Esophagus (tissue), 2 donors: ENCODE data around the gene LIX1L. TPM values are rescaled to one million over a fixed set of nuclear protein-coding genes. Genes with fewer than 3 reads are reported as not detected.
A peak's percentile ranks its signal among the peaks of the same experiment; 100 is the strongest.

ENCODE experiments used
- H3K27ac ChIP-seq, 2 donors: one replicate each; pipeline ENCODE4 v1.5.1; 2013; ENCODE audit warnings: low read depth in 2 of 2, mild to moderate bottlenecking in 2 of 2, inconsistent platforms in 1 of 2, low read length in 1 of 2, moderate library complexity in 1 of 2
- H3K27me3 ChIP-seq, 2 donors: one replicate each; pipeline ENCODE4 v1.6.1; 2013; ENCODE audit warnings: low read length in 2 of 2, control low read depth in 1 of 2, mild to moderate bottlenecking in 1 of 2; ENCODE audit not compliant: insufficient read depth in 2 of 2, control insufficient read depth in 1 of 2
- H3K36me3 ChIP-seq, 2 donors: one replicate each; pipeline ENCODE4 v1.6.1; 2013; ENCODE audit warnings: low read length in 1 of 2; ENCODE audit not compliant: control insufficient read depth in 2 of 2, insufficient read depth in 2 of 2
- H3K4me1 ChIP-seq, 2 donors: one replicate each; pipeline ENCODE4 v1.6.1; 2013; ENCODE audit warnings: low read length in 1 of 2; ENCODE audit not compliant: control insufficient read depth in 2 of 2, insufficient read depth in 2 of 2
- H3K4me3 ChIP-seq, 2 donors: one replicate each; pipeline ENCODE4 v1.5.1; 2013; ENCODE audit warnings: low read length in 2 of 2, mild to moderate bottlenecking in 2 of 2, low read depth in 1 of 2, moderate library complexity in 1 of 2
- H3K9me3 ChIP-seq, 2 donors: one replicate each; pipeline ENCODE4 v1.6.1; 2013; ENCODE audit warnings: mild to moderate bottlenecking in 2 of 2, low read depth in 1 of 2, low read length in 1 of 2, moderate library complexity in 1 of 2; ENCODE audit not compliant: control insufficient read depth in 2 of 2, insufficient read depth in 1 of 2
- WGBS, 2 donors: extraction: QIAGEN DNeasy Blood & Tissue Kit; methylation state at CpG; one replicate each; pipeline ENCODE4 v1.1.7; 2013; 5-methylcytosine and 5-hydroxymethylcytosine counted together
- polyA plus RNA-seq, 2 donors: library from polyadenylated mRNA; stranded (reverse); fragments of 200-250 nt; gene quantifications; one replicate each; pipeline ENCODE4 v1.2.3, GENCODE V29; 2013
- donor health status: healthy with polysubstance abuse.
- donor health status: Bipolar disorder and iron deficiency.

The LIX1L gene
- polyA plus RNA-seq, 2 donors = 2.1 to 2.9 TPM

- no peaks in the 10 kb centered on the region for H3K9me3 ChIP-seq
- H3K4me1 ChIP-seq = peaks cover 7 to 23% of the 10 kb centered on the region in 2 donors
- WGBS, 2 donors = 0 to 1% methylated on average over 37 of the region's 37 CpGs
- H3K27me3 ChIP-seq = no peaks in the 10 kb centered on the region
- H3K4me3 ChIP-seq = peak within 1 kb of the TSS; percentile 64 to 74
- peak within 1 kb of the TSS; percentile 88 to 98 for H3K27ac ChIP-seq
- peaks cover 0 to 3% of the 10 kb centered on the region in 2 donors for H3K36me3 ChIP-seq
Observed at GRCh38 chr1:145964328-145965118, 6.7 kb upstream of the LIX1L start, which contains the start of the genes ANKRD34A and POLR3GL. Gene ANKRD34A, minus strand, starts transcription at chr1:145964575. Its CDS starts 2,816 bp downstream, at chr1:145961759. Gene POLR3GL, plus strand, starts transcription at chr1:145964690. Its CDS starts 10,176 bp downstream, at chr1:145974866.

DNA sequence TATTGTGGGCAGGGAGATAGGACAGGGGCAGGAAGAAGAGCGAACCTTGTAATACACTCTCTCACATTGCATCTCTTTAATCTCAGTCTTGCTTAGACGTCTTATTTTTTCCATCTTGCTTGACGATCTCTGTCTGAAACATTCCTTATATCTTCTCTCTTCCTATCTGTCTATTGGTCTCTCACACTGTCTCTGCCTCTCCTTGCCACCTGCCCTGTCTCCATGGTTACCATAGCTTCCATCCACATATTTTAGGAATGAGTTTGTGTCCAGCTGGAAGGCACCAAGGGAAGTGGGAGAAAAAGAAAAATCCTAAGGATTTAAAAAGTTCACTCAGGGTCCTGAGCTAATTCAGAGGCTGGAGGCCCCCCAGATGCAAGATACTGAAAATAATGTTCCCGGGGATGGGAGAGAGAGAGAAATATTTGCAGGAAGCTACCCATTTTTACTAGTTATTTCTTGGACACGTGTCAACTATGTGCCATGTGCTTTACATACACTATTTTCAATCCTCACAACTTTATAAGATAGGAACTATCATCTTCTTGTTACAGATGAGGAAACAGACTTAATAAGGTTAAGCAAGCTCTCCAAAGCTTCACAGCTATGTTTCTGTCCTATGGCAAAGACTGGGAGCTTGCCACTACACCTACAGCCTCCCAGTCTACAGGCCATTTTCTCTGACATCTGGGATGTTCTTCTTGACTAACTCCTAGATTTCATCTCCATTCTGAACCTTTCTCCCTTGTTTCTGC lies 5.6 kb upstream of the LIX1L start:
- Histone ChIP-seq H3K27ac (peak overlapping the region; percentile 87 to 98), H3K4me1 (peaks cover 7 to 23% of the 10 kb centered on the region in 2 donors), H3K4me3 (peak overlapping the region; percentile 64 to 74), H3K27me3 (no peaks in the 10 kb centered on the region), H3K36me3 (peaks cover 0 to 3% of the 10 kb centered on the region in 2 donors), H3K9me3 (no peaks in the 10 kb centered on the region)
- 37 to 39% methylated on average over 5 of the region's 5 CpGs for WGBS, 2 donors

- peak overlapping the region; percentile 44 to 47 for H3K4me3 ChIP-seq
- peaks cover 7 to 23% of the 10 kb centered on the region in 2 donors for H3K4me1 ChIP-seq
- 4 to 5% methylated on average over 26 to 29 of the region's 36 CpGs for WGBS, 2 donors
Observed at GRCh38 chr1:145962157-145963102, 4.6 kb upstream of the LIX1L start.

GRCh38 chr1:145961425-145962156 lies 3.8 kb upstream of the LIX1L start:
- Histone ChIP-seq H3K4me1 (peaks cover 7 to 23% of the 10 kb centered on the region in 2 donors), H3K4me3 (peak overlapping the region; percentile 44 to 47), H3K27me3 (no peaks in the 10 kb centered on the region), H3K9me3 (no peaks in the 10 kb centered on the region), H3K36me3 (no peaks in the 10 kb centered on the region), H3K27ac (peak overlapping the region; percentile 63 to 91)
- WGBS, 2 donors = 1% methylated on average over 57 of the region's 57 CpGs

More at GRCh38 chr1:145962157-145963102, 4.6 kb upstream of the LIX1L start:
- Histone ChIP-seq H3K27ac (peak overlapping the region; percentile 65 to 91), H3K27me3 (no peaks in the 10 kb centered on the region), H3K36me3 (peaks cover 0 to under 1% of the 10 kb centered on the region in 2 donors), H3K9me3 (no peaks in the 10 kb centered on the region)

DNA sequence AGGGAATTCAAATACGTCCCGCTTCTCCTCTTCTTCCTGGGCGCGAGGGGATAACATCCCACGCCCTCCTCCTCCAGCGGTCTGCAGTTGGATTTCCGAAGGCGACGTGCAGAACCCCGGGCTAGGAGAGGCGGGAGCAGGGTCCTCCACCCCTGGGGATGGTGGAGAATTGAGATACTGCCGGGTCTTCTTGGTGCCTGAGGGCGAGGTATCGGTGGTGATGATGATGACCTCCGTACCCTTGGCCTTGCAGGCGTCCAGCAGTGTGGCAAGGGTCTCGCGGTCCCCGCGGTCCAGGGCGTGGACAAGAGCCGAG lies 3.2 kb upstream of the LIX1L start:
- Histone ChIP-seq H3K4me3 (peak overlapping the region; percentile 44 to 47), H3K9me3 (no peaks in the 10 kb centered on the region), H3K36me3 (no peaks in the 10 kb centered on the region), H3K4me1 (peaks cover 7 to 23% of the 10 kb centered on the region in 2 donors), H3K27me3 (no peaks in the 10 kb centered on the region), H3K27ac (peak overlapping the region; percentile 63 to 91)
- 1% methylated on average over 22 of the region's 22 CpGs for WGBS, 2 donors

DNA sequence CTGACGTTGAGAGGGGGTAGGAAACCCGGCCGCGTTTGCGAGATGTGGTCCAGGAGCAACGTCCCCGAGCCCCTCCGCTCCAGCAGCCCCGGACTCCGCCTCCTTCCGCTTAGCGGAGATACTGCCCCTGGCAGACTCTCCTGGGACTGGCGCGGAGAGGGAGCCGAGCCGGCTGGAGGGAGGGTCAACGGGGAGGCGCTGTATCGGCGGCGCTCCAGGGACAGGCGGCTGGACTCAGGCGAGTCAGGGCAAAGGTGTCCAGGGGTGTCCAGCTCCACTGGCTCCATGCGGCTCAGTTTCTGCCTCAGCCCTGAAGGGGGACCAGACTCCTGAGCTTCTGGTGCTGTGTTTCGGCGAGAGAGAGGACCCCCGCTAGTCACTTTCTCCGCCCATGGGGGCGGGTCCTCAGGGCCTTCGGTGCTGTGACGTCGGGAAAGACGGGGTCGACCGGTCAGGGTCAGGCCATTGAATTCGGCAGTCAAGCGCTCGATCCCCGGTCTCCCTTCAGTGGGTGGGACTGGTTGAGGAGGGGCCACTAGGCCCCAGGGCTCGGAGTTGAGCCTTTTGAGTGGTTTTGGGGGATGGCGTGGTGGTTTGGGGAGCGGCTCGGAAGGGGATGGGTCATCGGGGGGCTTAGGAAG lies 2.8 kb upstream of the LIX1L start:
- Histone ChIP-seq H3K9me3 (no peaks in the 10 kb centered on the region), H3K27ac (peak overlapping the region; percentile 63 to 91), H3K4me3 (peak overlapping the region; percentile 44 to 47), H3K36me3 (no peaks in the 10 kb centered on the region), H3K27me3 (no peaks in the 10 kb centered on the region), H3K4me1 (peaks cover 7 to 23% of the 10 kb centered on the region in 2 donors)
- WGBS, 2 donors = 1% methylated on average over 43 to 44 of the region's 44 CpGs

DNA sequence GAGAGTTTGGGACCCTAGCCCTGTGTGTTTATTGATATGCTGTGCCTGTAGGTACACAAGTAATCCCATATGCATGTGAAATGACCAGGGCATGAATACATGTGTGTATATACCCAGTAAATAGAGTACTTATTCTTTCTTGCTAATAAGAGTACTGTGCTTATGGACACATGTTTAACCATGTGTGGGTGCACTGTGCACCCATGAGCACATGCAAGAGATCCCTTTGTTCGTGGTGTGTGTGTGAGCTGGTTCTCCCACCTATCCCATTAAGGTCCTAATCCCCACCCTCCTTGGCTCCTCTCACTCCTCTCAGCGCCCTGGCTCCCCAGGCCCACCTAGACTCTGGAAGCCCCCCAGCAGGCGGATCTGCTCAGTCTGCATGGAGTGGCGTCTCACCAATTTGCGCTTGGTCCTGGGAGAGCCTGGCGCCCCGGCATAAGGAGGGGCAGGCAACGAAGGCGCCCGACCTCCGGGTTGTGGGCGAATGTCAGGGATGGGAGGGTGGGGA lies 2.2 kb upstream of the LIX1L start:
- peaks cover 7 to 23% of the 10 kb centered on the region in 2 donors for H3K4me1 ChIP-seq
- no peaks in the 10 kb centered on the region for H3K27me3 ChIP-seq
- H3K9me3 ChIP-seq = no peaks in the 10 kb centered on the region
- H3K27ac ChIP-seq = peak overlapping the region; percentile 63 to 91
- H3K36me3 ChIP-seq = no peaks in the 10 kb centered on the region
- WGBS, 2 donors = 11 to 16% methylated on average over 12 of the region's 12 CpGs
- peak overlapping the region; percentile 44 to 47 for H3K4me3 ChIP-seq

DNA sequence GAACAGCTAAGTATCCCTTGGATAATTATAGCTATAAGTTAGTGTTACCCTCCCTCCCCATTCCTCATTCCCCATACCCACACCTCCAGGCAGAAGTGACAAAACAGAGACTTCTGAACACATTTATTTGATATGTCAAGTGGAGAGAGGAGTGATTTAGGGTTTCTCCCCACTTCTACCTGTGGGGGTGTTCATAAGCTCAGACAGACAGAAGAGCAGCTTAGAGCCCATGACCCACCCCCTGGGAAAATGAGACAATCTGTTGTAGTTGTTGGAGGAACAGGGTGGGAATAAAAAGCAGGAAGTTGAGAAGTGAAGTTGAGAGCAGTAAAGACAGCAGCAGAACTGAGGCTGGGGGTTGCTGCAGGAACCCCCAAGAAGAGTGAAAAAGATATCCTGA lies 1.5 kb upstream of the LIX1L start:
- Histone ChIP-seq H3K4me3 (no peak overlapping the region), H3K27me3 (no peaks in the 10 kb centered on the region), H3K9me3 (no peaks in the 10 kb centered on the region), H3K27ac (peak overlapping the region in 1 of 2 donors; percentile 5), H3K36me3 (no peaks in the 10 kb centered on the region), H3K4me1 (peaks cover 7 to 23% of the 10 kb centered on the region in 2 donors)
